KMS-11 (cell line): ENCODE measurements around the gene MDFIC2.

Source experiments
- H2AFZ ChIP-seq: fragments of 200-600 bp; sonication (generic); 2 replicates; pipeline ENCODE4 v1.6.1; 2016; ENCODE audit warnings: antibody characterized with exemption, mixed run types, low read depth
- H3K27ac ChIP-seq: fragments of 200-600 bp; sonication (generic); 2 replicates; pipeline ENCODE4 v1.6.1; 2016; ENCODE audit warnings: mild to moderate bottlenecking, mixed run types
- H3K27me3 ChIP-seq: fragments of 200-600 bp; sonication (generic); 2 replicates; pipeline ENCODE4 v1.6.1; 2017; ENCODE audit warnings: mild to moderate bottlenecking, low read depth, mixed run types, moderate library complexity; ENCODE audit not compliant: insufficient read depth
- H3K36me3 ChIP-seq: fragments of 200-600 bp; sonication (generic); 2 replicates; pipeline ENCODE4 v1.6.1; 2017; ENCODE audit warnings: mild to moderate bottlenecking, mixed run types; ENCODE audit not compliant: insufficient read depth
- H3K4me1 ChIP-seq: fragments of 200-600 bp; sonication (generic); 2 replicates; pipeline ENCODE4 v1.6.1; 2016; ENCODE audit warnings: mild to moderate bottlenecking, low read depth, mixed run types; ENCODE audit not compliant: poor library complexity, severe bottlenecking
- H3K4me2 ChIP-seq: fragments of 200-600 bp; sonication (generic); 2 replicates; pipeline ENCODE4 v1.7.0; 2016; ENCODE audit warnings: mild to moderate bottlenecking, mixed run types
- H3K4me3 ChIP-seq: fragments of 200-600 bp; sonication (generic); IDR thresholded peaks from 2 replicates; pipeline ENCODE4 v1.6.1; 2017; ENCODE audit warnings: low read depth, low read length, mixed read lengths; ENCODE audit not compliant: insufficient read depth
- H3K79me2 ChIP-seq: fragments of 200-600 bp; sonication (generic); 2 replicates; pipeline ENCODE4 v1.6.1; 2016; ENCODE audit warnings: low read depth, mixed run types; ENCODE audit not compliant: insufficient read depth
- H3K9ac ChIP-seq: fragments of 200-600 bp; sonication (generic); 2 replicates; pipeline ENCODE4 v1.6.1; 2016; ENCODE audit warnings: mild to moderate bottlenecking, mixed run types
- H4K20me1 ChIP-seq: fragments of 200-600 bp; sonication (generic); 2 replicates; pipeline ENCODE4 v1.6.1; 2016; ENCODE audit warnings: mild to moderate bottlenecking, mixed run types; ENCODE audit not compliant: insufficient read depth
- CTCF ChIP-seq: fragments of 200-600 bp; sonication (generic); conservative IDR thresholded peaks from 2 replicates; pipeline ENCODE4 v1.6.1; 2017; ENCODE audit warnings: low read depth, mild to moderate bottlenecking, antibody characterized with exemption, low read length, moderate library complexity, mixed read lengths

MDFIC2 gene

GRCh38 chr3:70189884-70190473 is 122.5 kb downstream of the MDFIC2 start:
- Histone ChIP-seq H3K4me1 (no peaks in the 10 kb centered on the region), H3K79me2 (no peaks in the 10 kb centered on the region), H2AFZ (no peak overlapping the region), H3K4me3 (no peak overlapping the region), H3K27ac (no peak overlapping the region), H4K20me1 (no peaks in the 10 kb centered on the region), H3K27me3 (no peaks in the 10 kb centered on the region), H3K4me2 (no peak overlapping the region), H3K9ac (no peak overlapping the region), H3K36me3 (no peaks in the 10 kb centered on the region)
- TF ChIP-seq CTCF: no peak

- TF ChIP-seq CTCF: no peak
- H3K9ac ChIP-seq: no peak overlapping the region
- H3K79me2 ChIP-seq: no peaks in the 10 kb centered on the region
- no peak overlapping the region for H2AFZ ChIP-seq
- no peak overlapping the region for H3K27ac ChIP-seq
- no peak overlapping the region for H3K4me2 ChIP-seq
- H3K36me3 ChIP-seq: no peaks in the 10 kb centered on the region
- H3K27me3 ChIP-seq: no peaks in the 10 kb centered on the region
- no peaks in the 10 kb centered on the region for H4K20me1 ChIP-seq
- H3K4me3 ChIP-seq: no peak overlapping the region
- no peaks in the 10 kb centered on the region for H3K4me1 ChIP-seq
Measured at GRCh38 chr3:70186221-70186620, 126.2 kb downstream of the MDFIC2 start.

- no peaks in the 10 kb centered on the region for H3K27me3 ChIP-seq
- H4K20me1 ChIP-seq: no peaks in the 10 kb centered on the region
- no peak overlapping the region for H3K4me2 ChIP-seq
- H3K4me3 ChIP-seq: no peak overlapping the region
- no peaks in the 10 kb centered on the region for H3K79me2 ChIP-seq
- H3K4me1 ChIP-seq: no peaks in the 10 kb centered on the region
- no peak overlapping the region for H3K9ac ChIP-seq
- H3K27ac ChIP-seq: no peak overlapping the region
- TF ChIP-seq CTCF: no peak
- no peaks in the 10 kb centered on the region for H3K36me3 ChIP-seq
- no peak overlapping the region for H2AFZ ChIP-seq
Measured at GRCh38 chr3:70185661-70186060, 126.8 kb downstream of the MDFIC2 start.

- no peaks in the 10 kb centered on the region for H4K20me1 ChIP-seq
- H3K4me1 ChIP-seq: no peaks in the 10 kb centered on the region
- H3K27me3 ChIP-seq: no peaks in the 10 kb centered on the region
- no peak overlapping the region for H3K9ac ChIP-seq
- H3K79me2 ChIP-seq: no peaks in the 10 kb centered on the region
- H3K27ac ChIP-seq: no peak overlapping the region
- no peaks in the 10 kb centered on the region for H3K36me3 ChIP-seq
- no peak for TF ChIP-seq CTCF
- no peak overlapping the region for H2AFZ ChIP-seq
- H3K4me2 ChIP-seq: no peak overlapping the region
- no peak overlapping the region for H3K4me3 ChIP-seq
Measured at GRCh38 chr3:70183781-70184504, 128.5 kb downstream of the MDFIC2 start.
